ENCODE data around the gene IKZF2. TPM values are rescaled to one million over a fixed set of nuclear protein-coding genes. Genes with fewer than 3 reads are reported as not detected.
"Not testable (repeated sequence)": the region's sequence is repeated elsewhere in the genome, so short reads cannot be mapped to it uniquely, and the experiment has no call there.

Gene IKZF2
- total and polyA plus RNA-seq, 2 of the 4 experiments (the other 2 are of a cell fraction), result 2.1 to 25.5 TPM

- Histone ChIP-seq H3K4me1 (ENCODE audit: control insufficient read depth, insufficient read depth, low read length) (no peaks in the 10 kb centered on the region; the same call in 1 of the 2 replicates), H2AK5ac (ENCODE audit: low read depth, low read length) (no peak overlapping the region), H3K9ac (ENCODE audit: low read depth, low read length) (no peak overlapping the region), H2AFZ (replicated peaks; ENCODE audit: low read length, poor library complexity) (no peak overlapping the region), H3K79me1 (ENCODE audit: low read depth in 1 of 2, low read length in 2 of 2) (no peaks in the 10 kb centered on the region), H3K9me1 (ENCODE audit: insufficient read depth, low read length) (peaks cover 3% of the 10 kb centered on the region; the same call in 1 of the 2 replicates), H4K5ac (ENCODE audit: low read depth, low read length) (no peak overlapping the region), H2BK5ac (ENCODE audit: low read depth, low read length, poor library complexity, severe bottlenecking) (no peak overlapping the region), H3K27ac (ENCODE audit: insufficient read depth, low read length) (no peak overlapping the region), H4K8ac (ENCODE audit: low read depth in 2 of 2, low read length in 2 of 2) (0 out of 4 replicates have a peak overlapping the region, but pooled peaks of 1 of the 2 experiments have one; percentile 35), H3K14ac (replicated peaks; ENCODE audit: low read depth, low read length) (no peak overlapping the region), H2BK120ac (ENCODE audit: low read depth, low read length) (no peak overlapping the region), H3K4ac (ENCODE audit: low read depth, low read length) (no peak overlapping the region), H3K4me2 (ENCODE audit: low read depth, low read length) (peak overlapping the region; percentile 22; the same call in 1 of the 2 replicates), H3K36me3 (ENCODE audit: control insufficient read depth, insufficient read depth, low read length) (0 out of 2 replicates have a peak, but pooled peaks cover 2% of the 10 kb centered on the region), H4K91ac (ENCODE audit: insufficient read depth, low read depth, low read length) (no peak overlapping the region), H2BK20ac (ENCODE audit: low read depth, low read length) (no peak overlapping the region), H3K18ac (ENCODE audit: low read depth, low read length) (no peak overlapping the region), H3K23ac (ENCODE audit: low read depth, low read length) (no peak overlapping the region), H2BK15ac (ENCODE audit: low read depth, low read length) (no peak overlapping the region), H3K9me3 (ENCODE audit: control insufficient read depth, insufficient read depth, low read length) (no peaks in the 10 kb centered on the region), H3K4me3 (ENCODE audit: insufficient read depth, low read depth, low read length) (no peak overlapping the region), H3K27me3 (ENCODE audit: control insufficient read depth, insufficient read depth, low read length) (no peaks in the 10 kb centered on the region), H3K56ac (ENCODE audit: extremely low read depth, insufficient read depth, low read length) (no peak overlapping the region), H2AK9ac (replicated peaks; ENCODE audit: low read depth, low read length, poor library complexity) (no peak overlapping the region), H4K20me1 (ENCODE audit: insufficient read depth, low read length) (no peaks in the 10 kb centered on the region)
- ATAC-seq (ENCODE audit: low read depth) (peak; percentile 82), DNase-seq (peak; percentile 75)
- CTCF ChIA-PET, result interaction anchor here (0.7 kb wide), 1 partner anchor 199 kb away, joined by 3 read pairs; no protein-coding TSS in a partner anchor
- dilution Hi-C loops (cut with HindIII; ENCODE audit: low sequenced_read_pairs, unreplicated experiment) (no loop called here), in situ Hi-C loops (cut with MboI; ENCODE audit: low sequenced_read_pairs) (no loop called here), intact Hi-C loops (cut with micrococcal nuclease) (loop anchor here (2.0 kb wide), 1 partner anchor 129 kb away; the partner anchor contains the start of gene IKZF2)
- no TSS peak for BruUV-seq (replicated peaks)
- POLR2A ChIA-PET (ENCODE audit: unreplicated experiment), result no interaction called here
- WGBS, 2 experiments (ENCODE audit: extremely low coverage in 2 of 2, insufficient read length in 1 of 2), result no CpG with 5 or more reads among the region's 5 CpGs
- TF ChIP-seq CEBPB (IDR thresholded peaks at IDR 0.05; ENCODE audit: low read depth, low read length) (peak; percentile 76), RFX5 (IDR thresholded peaks at IDR 0.05; ENCODE audit: low read depth, low read length) (no peak)
These were observed 129.2 kb downstream of the IKZF2 start for GRCh38 chr2:213021971-213022899.

DNA sequence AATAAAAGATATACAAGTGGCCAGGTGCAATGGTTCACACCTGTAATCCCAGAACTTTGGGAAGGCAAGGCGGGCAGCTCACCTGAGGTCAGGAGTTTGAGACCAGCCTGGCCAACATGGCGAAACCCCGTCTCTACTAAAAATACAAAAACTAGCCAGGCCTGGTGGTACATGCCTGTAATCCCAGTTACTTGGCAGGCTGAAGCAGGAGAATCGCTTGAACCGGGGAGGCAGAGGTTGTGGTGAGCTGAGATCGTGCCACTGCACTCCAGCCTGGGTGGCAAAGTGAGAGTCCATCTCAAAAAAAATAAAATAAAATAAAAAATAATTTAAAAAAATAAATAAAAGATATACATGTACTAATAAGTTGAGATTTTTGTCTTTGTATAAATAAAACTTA lies 130.5 kb downstream of the IKZF2 start:
- H3K9me3 ChIP-seq (ENCODE audit: control insufficient read depth, insufficient read depth, low read length); H4K20me1 ChIP-seq (ENCODE audit: insufficient read depth, low read length); H3K23ac ChIP-seq (ENCODE audit: low read depth, low read length); ATAC-seq (ENCODE audit: low read depth); H4K91ac ChIP-seq (ENCODE audit: insufficient read depth, low read depth, low read length); intact Hi-C loops (cut with micrococcal nuclease); H2BK120ac ChIP-seq (ENCODE audit: low read depth, low read length); dilution Hi-C loops (cut with HindIII; ENCODE audit: low sequenced_read_pairs, unreplicated experiment); H3K14ac ChIP-seq (replicated peaks; ENCODE audit: low read depth, low read length); H3K9ac ChIP-seq (ENCODE audit: low read depth, low read length); H3K27ac ChIP-seq (ENCODE audit: insufficient read depth, low read length); H3K36me3 ChIP-seq (ENCODE audit: control insufficient read depth, insufficient read depth, low read length); H3K56ac ChIP-seq (ENCODE audit: extremely low read depth, insufficient read depth, low read length); H4K8ac ChIP-seq (ENCODE audit: low read depth in 2 of 2, low read length in 2 of 2); POLR2A ChIA-PET (ENCODE audit: unreplicated experiment); H4K5ac ChIP-seq (ENCODE audit: low read depth, low read length); H2AK9ac ChIP-seq (replicated peaks; ENCODE audit: low read depth, low read length, poor library complexity); H2BK20ac ChIP-seq (ENCODE audit: low read depth, low read length); H2BK15ac ChIP-seq (ENCODE audit: low read depth, low read length); H3K4me2 ChIP-seq (ENCODE audit: low read depth, low read length); H2BK5ac ChIP-seq (ENCODE audit: low read depth, low read length, poor library complexity, severe bottlenecking); H3K18ac ChIP-seq (ENCODE audit: low read depth, low read length); H3K27me3 ChIP-seq (ENCODE audit: control insufficient read depth, insufficient read depth, low read length); in situ Hi-C loops (cut with MboI; ENCODE audit: low sequenced_read_pairs); H2AFZ ChIP-seq (replicated peaks; ENCODE audit: low read length, poor library complexity); H3K4ac ChIP-seq (ENCODE audit: low read depth, low read length); H3K4me3 ChIP-seq (ENCODE audit: insufficient read depth, low read depth, low read length); H3K4me1 ChIP-seq (ENCODE audit: control insufficient read depth, insufficient read depth, low read length); H3K79me1 ChIP-seq (ENCODE audit: low read depth in 1 of 2, low read length in 2 of 2); DNase-seq; H3K9me1 ChIP-seq (ENCODE audit: insufficient read depth, low read length); H2AK5ac ChIP-seq (ENCODE audit: low read depth, low read length); CTCF ChIA-PET; BruUV-seq (replicated peaks): not testable (repeated sequence)
- no CpG with 5 or more reads among the region's 6 CpGs for WGBS, 2 experiments (ENCODE audit: extremely low coverage in 2 of 2, insufficient read length in 1 of 2)

Data from IMR-90 (cell line).